OCI-LY7 (cell line): Measurements from ENCODE around the gene TNIK.

ENCODE experiments used
- EZH2phosphoT487 ChIP-seq: fragments of 200-600 bp; sonication (generic); IDR thresholded peaks from 2 replicates; pipeline ENCODE4 v1.6.1; 2018; ENCODE audit warnings: low read depth, borderline replicate concordance, mild to moderate bottlenecking, mixed run types, antibody characterized with exemption, low read length, moderate library complexity, mixed read lengths
- TF ChIP-seq, protein P1 (sequence below): fragments of 200-600 bp; sonication (generic); conservative IDR thresholded peaks from 2 replicates; pipeline ENCODE4 v1.5.1; 2014; ENCODE audit warnings: mild to moderate bottlenecking, antibody characterized with exemption, low read length, moderate library complexity, mixed read lengths

DNA sequence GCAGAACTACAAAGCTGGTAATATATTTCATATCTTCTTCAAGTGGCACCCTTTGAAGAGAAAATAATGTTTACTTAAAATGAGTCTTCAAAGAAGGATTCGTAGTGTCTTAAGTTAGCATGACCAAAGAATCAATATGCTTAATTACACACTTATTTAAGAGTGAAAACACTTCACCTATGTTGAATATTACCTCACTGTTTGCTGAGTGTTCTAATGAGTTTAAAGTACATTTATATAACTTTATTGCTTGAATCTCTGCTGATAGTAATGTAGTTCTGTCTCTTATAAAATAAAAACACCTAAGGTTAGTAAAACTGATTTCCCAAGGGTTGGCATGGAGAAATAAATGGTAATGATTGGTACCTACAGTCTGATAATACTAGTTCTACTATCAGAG is 290.3 kb downstream of the TNIK start:
- no peak for TF ChIP-seq EZH2phosphoT487
- TF ChIP-seq, protein P1, sequence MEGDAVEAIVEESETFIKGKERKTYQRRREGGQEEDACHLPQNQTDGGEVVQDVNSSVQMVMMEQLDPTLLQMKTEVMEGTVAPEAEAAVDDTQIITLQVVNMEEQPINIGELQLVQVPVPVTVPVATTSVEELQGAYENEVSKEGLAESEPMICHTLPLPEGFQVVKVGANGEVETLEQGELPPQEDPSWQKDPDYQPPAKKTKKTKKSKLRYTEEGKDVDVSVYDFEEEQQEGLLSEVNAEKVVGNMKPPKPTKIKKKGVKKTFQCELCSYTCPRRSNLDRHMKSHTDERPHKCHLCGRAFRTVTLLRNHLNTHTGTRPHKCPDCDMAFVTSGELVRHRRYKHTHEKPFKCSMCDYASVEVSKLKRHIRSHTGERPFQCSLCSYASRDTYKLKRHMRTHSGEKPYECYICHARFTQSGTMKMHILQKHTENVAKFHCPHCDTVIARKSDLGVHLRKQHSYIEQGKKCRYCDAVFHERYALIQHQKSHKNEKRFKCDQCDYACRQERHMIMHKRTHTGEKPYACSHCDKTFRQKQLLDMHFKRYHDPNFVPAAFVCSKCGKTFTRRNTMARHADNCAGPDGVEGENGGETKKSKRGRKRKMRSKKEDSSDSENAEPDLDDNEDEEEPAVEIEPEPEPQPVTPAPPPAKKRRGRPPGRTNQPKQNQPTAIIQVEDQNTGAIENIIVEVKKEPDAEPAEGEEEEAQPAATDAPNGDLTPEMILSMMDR: no peak
